HEK293 (cell line): ENCODE measurements around the gene TMPRSS7.

Source experiments
- CTCF ChIA-PET: fragments of 350-600 bp; formaldehyde crosslinking; extraction: SDS; loops from one replicate; lab custom pipeline; 2021; ENCODE audit warnings: antibody characterized with exemption; lab: Yijun Ruan, JAX
- POLR2A ChIA-PET: fragments of 300-600 bp; formaldehyde crosslinking; extraction: SDS; loops from one replicate; lab custom pipeline; 2020; ENCODE audit warnings: antibody characterized with exemption, inconsistent platforms; lab: Yijun Ruan, JAX
- H3K27ac ChIP-seq: fragments of 200-500 bp; sonication (Bioruptor generic); 2 replicates; pipeline ENCODE4 v1.5.1; 2014; ENCODE audit warnings: low read depth, low read length, control low read depth, inconsistent platforms; ENCODE audit errors: extremely low read depth
- H3K36me3 ChIP-seq, 2 experiments: fragments of 200-500 bp in 1 of 2; sonication (Bioruptor generic) in 1 of 2; 1 replicate in 1 of 2; 2 replicates in 1 of 2; pipeline ENCODE4 v1.5.1; 2014 to 2017; ENCODE audit warnings: inconsistent platforms in 2 of 2, low read length in 2 of 2; ENCODE audit not compliant: control insufficient read depth in 2 of 2, insufficient read depth in 1 of 2
- H3K4me1 ChIP-seq: fragments of 200-500 bp; sonication (Bioruptor generic); 2 replicates; pipeline ENCODE4 v1.5.1; 2014; ENCODE audit warnings: mild to moderate bottlenecking, low read length, inconsistent platforms; ENCODE audit not compliant: control insufficient read depth, insufficient read depth
- H3K4me3 ChIP-seq: 2 replicates; pipeline ENCODE4 v1.5.1; 2011; ENCODE audit warnings: low read depth, mild to moderate bottlenecking, control low read depth, low read length, moderate library complexity
- H3K9me3 ChIP-seq: fragments of 200-500 bp; sonication (Bioruptor generic); 2 replicates; pipeline ENCODE4 v1.5.1; 2014; ENCODE audit warnings: low read depth, low read length, inconsistent platforms; ENCODE audit not compliant: control insufficient read depth, insufficient read depth
- HOXD13 ChIP-seq: sonication (generic); formaldehyde crosslinking; IDR thresholded peaks from 2 replicates; pipeline ENCODE4 v1.8.0; 2022; ENCODE audit warnings: missing genetic modification reagents, borderline replicate concordance
- MYNN ChIP-seq: fragments of 450-650 bp; formaldehyde crosslinking; IDR thresholded peaks from 2 replicates; pipeline ENCODE4 v1.5.1; 2016; ENCODE audit warnings: missing biosample characterization, missing genetic modification characterization, borderline replicate concordance
- OSR2 ChIP-seq: fragments of 450-650 bp; formaldehyde crosslinking; IDR thresholded peaks from 2 replicates; pipeline ENCODE4 v1.5.1; 2016; ENCODE audit warnings: missing biosample characterization, missing genetic modification characterization
- SP2 ChIP-seq: fragments of 450-650 bp; formaldehyde crosslinking; IDR thresholded peaks from 2 replicates; pipeline ENCODE4 v1.5.1; 2016; ENCODE audit warnings: missing biosample characterization, missing genetic modification characterization
- ZFHX2 ChIP-seq: fragments of 450-650 bp; formaldehyde crosslinking; conservative IDR thresholded peaks from 2 replicates; pipeline ENCODE4 v1.5.1; 2016; ENCODE audit warnings: missing biosample characterization, missing genetic modification characterization
- ZNF10 ChIP-seq: fragments of 450-650 bp; formaldehyde crosslinking; IDR thresholded peaks from 2 replicates; pipeline ENCODE4 v1.5.1; 2017; ENCODE audit warnings: missing biosample characterization, missing genetic modification characterization
- ZNF140 ChIP-seq: fragments of 450-650 bp; formaldehyde crosslinking; IDR thresholded peaks from 2 replicates; pipeline ENCODE4 v1.5.1; 2016; ENCODE audit warnings: missing biosample characterization, missing genetic modification characterization
- ZNF157 ChIP-seq: fragments of 450-650 bp; formaldehyde crosslinking; IDR thresholded peaks from 2 replicates; pipeline ENCODE4 v1.5.1; 2016; ENCODE audit warnings: missing biosample characterization, missing genetic modification characterization
- ZNF169 ChIP-seq: fragments of 450-650 bp; formaldehyde crosslinking; IDR thresholded peaks from 2 replicates; pipeline ENCODE4 v1.5.1; 2016; ENCODE audit warnings: missing biosample characterization, missing genetic modification characterization
- ZNF2 ChIP-seq: fragments of 450-650 bp; formaldehyde crosslinking; IDR thresholded peaks from 2 replicates; pipeline ENCODE4 v1.5.1; 2016; ENCODE audit warnings: missing biosample characterization, missing genetic modification characterization
- ZNF24 ChIP-seq: fragments of 450-650 bp; formaldehyde crosslinking; IDR thresholded peaks from 2 replicates; pipeline ENCODE4 v1.5.1; 2016; ENCODE audit warnings: missing biosample characterization, missing genetic modification characterization
- ZNF302 ChIP-seq: fragments of 450-650 bp; formaldehyde crosslinking; IDR thresholded peaks from 2 replicates; pipeline ENCODE4 v1.5.1; 2016; ENCODE audit warnings: missing biosample characterization, missing genetic modification characterization, low read depth
- ZNF473 ChIP-seq: fragments of 450-650 bp; formaldehyde crosslinking; IDR thresholded peaks from 2 replicates; pipeline ENCODE4 v1.5.1; 2017; ENCODE audit warnings: missing biosample characterization, missing genetic modification characterization
- ZNF518A ChIP-seq: fragments of 450-650 bp; formaldehyde crosslinking; conservative IDR thresholded peaks from 2 replicates; pipeline ENCODE4 v1.5.1; 2016; ENCODE audit warnings: low read depth, missing biosample characterization, missing genetic modification characterization
- ZNF544 ChIP-seq: fragments of 450-650 bp; formaldehyde crosslinking; IDR thresholded peaks from 2 replicates; pipeline ENCODE4 v1.5.0; 2017; ENCODE audit warnings: missing biosample characterization, missing genetic modification characterization
- ZNF555 ChIP-seq: fragments of 450-650 bp; formaldehyde crosslinking; conservative IDR thresholded peaks from 2 replicates; pipeline ENCODE4 v1.5.1; 2017; ENCODE audit warnings: missing biosample characterization, mild to moderate bottlenecking, missing genetic modification characterization, inconsistent platforms
- ZNF560 ChIP-seq: fragments of 450-650 bp; formaldehyde crosslinking; IDR thresholded peaks from 2 replicates; pipeline ENCODE4 v1.5.1; 2017; ENCODE audit warnings: missing biosample characterization, missing genetic modification characterization, borderline replicate concordance
- ZNF621 ChIP-seq: fragments of 450-650 bp; formaldehyde crosslinking; IDR thresholded peaks from 2 replicates; pipeline ENCODE4 v1.5.1; 2017; ENCODE audit warnings: missing biosample characterization, missing genetic modification characterization
- ZNF791 ChIP-seq: fragments of 450-650 bp; formaldehyde crosslinking; IDR thresholded peaks from 2 replicates; pipeline ENCODE4 v1.5.1; 2016; ENCODE audit warnings: missing biosample characterization, missing genetic modification characterization
- TF ChIP-seq, protein P1 (sequence below): fragments of 450-650 bp; formaldehyde crosslinking; IDR thresholded peaks from 2 replicates; pipeline ENCODE4 v1.5.1; 2016; ENCODE audit warnings: missing biosample characterization, missing genetic modification characterization, borderline replicate concordance
- TF ChIP-seq, protein P2 (sequence below): fragments of 450-650 bp; formaldehyde crosslinking; IDR thresholded peaks from 2 replicates; pipeline ENCODE4 v1.5.1; 2017; ENCODE audit warnings: missing biosample characterization, mild to moderate bottlenecking, missing genetic modification characterization, moderate library complexity

Gene TMPRSS7

GRCh38 chr3:112117415-112117814 is 82.9 kb downstream of the TMPRSS7 start:
- Histone ChIP-seq H3K9me3 (no peaks in the 10 kb centered on the region), H3K4me1 (no peaks in the 10 kb centered on the region), H3K36me3 (peaks cover 0 to 61% of the 10 kb centered on the region in 2 experiments; a peak in 1 of 3 replicates), H3K27ac (no peak overlapping the region), H3K4me3 (no peak overlapping the region)
- ChIA-PET POLR2A (no interaction called here), CTCF (interaction anchor here (0.6 to 0.8 kb wide), 2 partner anchors 11 to 244 kb away, joined by 3 read pairs; no protein-coding TSS in a partner anchor)
- no peak for TF ChIP-seq HOXD13 (CRISPR knock-in tag)
- no peak for TF ChIP-seq ZNF2
- no peak for TF ChIP-seq ZNF621 (tag by site-specific recombination)
- no peak for TF ChIP-seq ZNF560 (tag by site-specific recombination)
- no peak for TF ChIP-seq SP2 (tag by site-specific recombination)
- no peak for TF ChIP-seq ZNF791 (tag by site-specific recombination)
- no peak for TF ChIP-seq OSR2 (tag by site-specific recombination)
- no peak for TF ChIP-seq ZNF10 (tag by site-specific recombination)
- TF ChIP-seq ZNF518A = no peak
- no peak for TF ChIP-seq ZNF157
- TF ChIP-seq, protein P1, sequence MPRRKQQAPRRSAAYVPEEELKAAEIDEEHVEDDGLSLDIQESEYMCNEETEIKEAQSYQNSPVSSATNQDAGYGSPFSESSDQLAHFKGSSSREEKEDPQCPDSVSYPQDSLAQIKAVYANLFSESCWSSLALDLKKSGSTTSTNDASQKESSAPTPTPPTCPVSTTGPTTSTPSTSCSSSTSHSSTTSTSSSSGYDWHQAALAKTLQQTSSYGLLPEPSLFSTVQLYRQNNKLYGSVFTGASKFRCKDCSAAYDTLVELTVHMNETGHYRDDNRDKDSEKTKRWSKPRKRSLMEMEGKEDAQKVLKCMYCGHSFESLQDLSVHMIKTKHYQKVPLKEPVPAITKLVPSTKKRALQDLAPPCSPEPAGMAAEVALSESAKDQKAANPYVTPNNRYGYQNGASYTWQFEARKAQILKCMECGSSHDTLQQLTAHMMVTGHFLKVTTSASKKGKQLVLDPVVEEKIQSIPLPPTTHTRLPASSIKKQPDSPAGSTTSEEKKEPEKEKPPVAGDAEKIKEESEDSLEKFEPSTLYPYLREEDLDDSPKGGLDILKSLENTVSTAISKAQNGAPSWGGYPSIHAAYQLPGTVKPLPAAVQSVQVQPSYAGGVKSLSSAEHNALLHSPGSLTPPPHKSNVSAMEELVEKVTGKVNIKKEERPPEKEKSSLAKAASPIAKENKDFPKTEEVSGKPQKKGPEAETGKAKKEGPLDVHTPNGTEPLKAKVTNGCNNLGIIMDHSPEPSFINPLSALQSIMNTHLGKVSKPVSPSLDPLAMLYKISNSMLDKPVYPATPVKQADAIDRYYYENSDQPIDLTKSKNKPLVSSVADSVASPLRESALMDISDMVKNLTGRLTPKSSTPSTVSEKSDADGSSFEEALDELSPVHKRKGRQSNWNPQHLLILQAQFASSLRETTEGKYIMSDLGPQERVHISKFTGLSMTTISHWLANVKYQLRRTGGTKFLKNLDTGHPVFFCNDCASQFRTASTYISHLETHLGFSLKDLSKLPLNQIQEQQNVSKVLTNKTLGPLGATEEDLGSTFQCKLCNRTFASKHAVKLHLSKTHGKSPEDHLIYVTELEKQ (tag by site-specific recombination) = no peak
- no peak for TF ChIP-seq ZNF169 (tag by site-specific recombination)
- TF ChIP-seq, protein P2, sequence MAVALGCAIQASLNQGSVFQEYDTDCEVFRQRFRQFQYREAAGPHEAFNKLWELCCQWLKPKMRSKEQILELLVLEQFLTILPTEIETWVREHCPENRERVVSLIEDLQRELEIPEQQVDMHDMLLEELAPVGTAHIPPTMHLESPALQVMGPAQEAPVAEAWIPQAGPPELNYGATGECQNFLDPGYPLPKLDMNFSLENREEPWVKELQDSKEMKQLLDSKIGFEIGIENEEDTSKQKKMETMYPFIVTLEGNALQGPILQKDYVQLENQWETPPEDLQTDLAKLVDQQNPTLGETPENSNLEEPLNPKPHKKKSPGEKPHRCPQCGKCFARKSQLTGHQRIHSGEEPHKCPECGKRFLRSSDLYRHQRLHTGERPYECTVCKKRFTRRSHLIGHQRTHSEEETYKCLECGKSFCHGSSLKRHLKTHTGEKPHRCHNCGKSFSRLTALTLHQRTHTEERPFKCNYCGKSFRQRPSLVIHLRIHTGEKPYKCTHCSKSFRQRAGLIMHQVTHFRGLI (tag by site-specific recombination) = no peak
- no peak for TF ChIP-seq ZNF302 (tag by site-specific recombination)

- POLR2A ChIA-PET = no interaction called here
- no peak for TF ChIP-seq MYNN (tag by site-specific recombination)
- TF ChIP-seq ZNF24 (tag by site-specific recombination) = no peak
- TF ChIP-seq, protein P1 (tag by site-specific recombination) = no peak
- TF ChIP-seq ZFHX2 (tag by site-specific recombination) = no peak
- no peak for TF ChIP-seq ZNF544 (tag by site-specific recombination)
- TF ChIP-seq ZNF473 (tag by site-specific recombination) = no peak
- no peak for TF ChIP-seq ZNF140 (tag by site-specific recombination)
- no peak for TF ChIP-seq ZNF555 (tag by site-specific recombination)
Observed at GRCh38 chr3:112117841-112118571, 83.5 kb downstream of the TMPRSS7 start.

More at GRCh38 chr3:112117841-112118571, 83.5 kb downstream of the TMPRSS7 start:
- Histone ChIP-seq H3K9me3 (no peaks in the 10 kb centered on the region), H3K4me3 (no peak overlapping the region), H3K27ac (no peak overlapping the region), H3K4me1 (no peaks in the 10 kb centered on the region), H3K36me3 (peaks cover 0 to 56% of the 10 kb centered on the region in 2 experiments; a peak in 1 of 3 replicates)
- CTCF ChIA-PET = interaction anchor here (0.5 kb wide), 1 partner anchor 208 kb away, joined by 3 read pairs; no protein-coding TSS in a partner anchor
